OCI-LY1 (cell line): Measurements from ENCODE around the gene CNP.
A peak's percentile ranks its signal among the peaks of the same experiment; 100 is the strongest.

Experiments
- H2AFZ ChIP-seq: fragments of 200-600 bp; sonication (generic), shearing (Covaris generic); 2 replicates; pipeline ENCODE4 v1.6.0; 2014; ENCODE audit warnings: antibody characterized with exemption, mild to moderate bottlenecking, low read length
- H3F3A ChIP-seq: fragments of 200-600 bp; sonication (generic), shearing (Covaris generic); 2 replicates; pipeline ENCODE4 v1.6.0; 2014; ENCODE audit warnings: mild to moderate bottlenecking, antibody characterized with exemption, low read length, moderate library complexity; ENCODE audit not compliant: insufficient read depth
- H3K27ac ChIP-seq: fragments of 200-600 bp; sonication (generic); 2 replicates; pipeline ENCODE4 v1.5.1; 2014; ENCODE audit warnings: low read length, mixed run types, mild to moderate bottlenecking, low read depth; ENCODE audit not compliant: poor library complexity, severe bottlenecking
- H3K27me3 ChIP-seq: fragments of 200-600 bp; sonication (generic); 2 replicates; pipeline ENCODE4 v1.6.0; 2014; ENCODE audit warnings: antibody characterized with exemption, mild to moderate bottlenecking, low read length, moderate library complexity; ENCODE audit not compliant: insufficient read depth
- H3K36me3 ChIP-seq: fragments of 200-600 bp; sonication (generic); 2 replicates; pipeline ENCODE4 v1.6.1; 2014; ENCODE audit warnings: mild to moderate bottlenecking, antibody characterized with exemption, low read length, moderate library complexity, mixed read lengths; ENCODE audit not compliant: insufficient read depth
- H3K4me1 ChIP-seq: fragments of 200-600 bp; sonication (generic); 2 replicates; pipeline ENCODE4 v1.5.1; 2014; ENCODE audit warnings: mild to moderate bottlenecking, low read length, moderate library complexity; ENCODE audit not compliant: insufficient read depth, severe bottlenecking
- H3K4me2 ChIP-seq: fragments of 200-600 bp; sonication (generic), shearing (Covaris generic); 2 replicates; pipeline ENCODE4 v1.6.1; 2014; ENCODE audit warnings: low read length
- H3K4me3 ChIP-seq: fragments of 200-600 bp; sonication (generic); 2 replicates; pipeline ENCODE4 v1.5.1; 2014; ENCODE audit warnings: low read length, low read depth, mild to moderate bottlenecking, mixed read lengths; ENCODE audit not compliant: poor library complexity, severe bottlenecking
- H3K79me2 ChIP-seq: fragments of 200-600 bp; shearing (Covaris generic); 2 replicates; pipeline ENCODE4 v1.6.1; 2016; ENCODE audit warnings: mixed run types, low read length, mixed read lengths; ENCODE audit not compliant: insufficient read depth
- H3K9ac ChIP-seq: fragments of 200-600 bp; sonication (generic), shearing (Covaris generic); 2 replicates; pipeline ENCODE4 v1.6.1; 2014; ENCODE audit warnings: mild to moderate bottlenecking, low read length, mixed read lengths
- H3K9me2 ChIP-seq: fragments of 200-600 bp; sonication (generic), shearing (Covaris generic); 2 replicates; pipeline ENCODE4 v1.6.1; 2014; ENCODE audit warnings: low read depth, mild to moderate bottlenecking, low read length, mixed read lengths
- H3K9me3 ChIP-seq: fragments of 200-600 bp; shearing (Covaris generic); 2 replicates; pipeline ENCODE4 v1.6.1; 2014; ENCODE audit warnings: low read length, mixed read lengths
- H4K20me1 ChIP-seq: fragments of 200-600 bp; sonication (generic), shearing (Covaris generic); 2 replicates; pipeline ENCODE4 v1.6.0; 2016; ENCODE audit warnings: mild to moderate bottlenecking, low read length; ENCODE audit not compliant: insufficient read depth
- EZH2 ChIP-seq: fragments of 200-600 bp; sonication (generic), shearing (Covaris generic); IDR thresholded peaks from 2 replicates; pipeline ENCODE4 v1.8.0; 2017; ENCODE audit warnings: borderline replicate concordance, mixed run types, mild to moderate bottlenecking, antibody characterized with exemption, low read length, moderate library complexity, mixed read lengths
- TF ChIP-seq, protein P1 (sequence below): fragments of 200-600 bp; sonication (generic), shearing (Covaris generic); IDR thresholded peaks from 2 replicates; pipeline ENCODE4 v1.5.1; 2017; ENCODE audit warnings: mild to moderate bottlenecking, antibody characterized with exemption, low read length, moderate library complexity, mixed read lengths

Gene CNP

DNA sequence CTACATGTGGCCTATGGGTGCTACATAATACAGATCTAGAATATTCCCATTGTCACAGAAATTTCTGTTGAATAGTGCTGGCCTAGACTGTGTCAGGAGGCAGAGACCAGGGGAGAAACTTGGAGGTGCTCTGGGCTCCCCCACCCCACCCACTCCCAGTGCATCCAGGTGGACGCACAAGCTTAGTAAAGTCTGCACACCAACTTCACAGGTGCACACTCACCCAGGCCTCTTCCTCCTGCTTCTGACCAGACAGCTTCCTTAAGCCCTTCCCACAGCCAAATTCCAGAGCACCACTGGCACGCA, 7.6 kb upstream of the CNP start:
- H3K4me1 ChIP-seq, result peaks cover 5% of the 10 kb centered on the region
- no peak overlapping the region for H2AFZ ChIP-seq
- H3K27me3 ChIP-seq, result no peaks in the 10 kb centered on the region
- H3K36me3 ChIP-seq, result no peaks in the 10 kb centered on the region
- TF ChIP-seq, protein P1, sequence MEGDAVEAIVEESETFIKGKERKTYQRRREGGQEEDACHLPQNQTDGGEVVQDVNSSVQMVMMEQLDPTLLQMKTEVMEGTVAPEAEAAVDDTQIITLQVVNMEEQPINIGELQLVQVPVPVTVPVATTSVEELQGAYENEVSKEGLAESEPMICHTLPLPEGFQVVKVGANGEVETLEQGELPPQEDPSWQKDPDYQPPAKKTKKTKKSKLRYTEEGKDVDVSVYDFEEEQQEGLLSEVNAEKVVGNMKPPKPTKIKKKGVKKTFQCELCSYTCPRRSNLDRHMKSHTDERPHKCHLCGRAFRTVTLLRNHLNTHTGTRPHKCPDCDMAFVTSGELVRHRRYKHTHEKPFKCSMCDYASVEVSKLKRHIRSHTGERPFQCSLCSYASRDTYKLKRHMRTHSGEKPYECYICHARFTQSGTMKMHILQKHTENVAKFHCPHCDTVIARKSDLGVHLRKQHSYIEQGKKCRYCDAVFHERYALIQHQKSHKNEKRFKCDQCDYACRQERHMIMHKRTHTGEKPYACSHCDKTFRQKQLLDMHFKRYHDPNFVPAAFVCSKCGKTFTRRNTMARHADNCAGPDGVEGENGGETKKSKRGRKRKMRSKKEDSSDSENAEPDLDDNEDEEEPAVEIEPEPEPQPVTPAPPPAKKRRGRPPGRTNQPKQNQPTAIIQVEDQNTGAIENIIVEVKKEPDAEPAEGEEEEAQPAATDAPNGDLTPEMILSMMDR, result no peak
- no peak for TF ChIP-seq EZH2
- H3K9ac ChIP-seq, result no peak overlapping the region
- no peak overlapping the region for H3K4me2 ChIP-seq
- no peak overlapping the region for H3K27ac ChIP-seq
- H4K20me1 ChIP-seq, result no peaks in the 10 kb centered on the region
- no peaks in the 10 kb centered on the region for H3K9me3 ChIP-seq
- no peaks in the 10 kb centered on the region for H3F3A ChIP-seq
- no peak overlapping the region for H3K4me3 ChIP-seq
- H3K9me2 ChIP-seq, result no peaks in the 10 kb centered on the region
- no peaks in the 10 kb centered on the region for H3K79me2 ChIP-seq

DNA sequence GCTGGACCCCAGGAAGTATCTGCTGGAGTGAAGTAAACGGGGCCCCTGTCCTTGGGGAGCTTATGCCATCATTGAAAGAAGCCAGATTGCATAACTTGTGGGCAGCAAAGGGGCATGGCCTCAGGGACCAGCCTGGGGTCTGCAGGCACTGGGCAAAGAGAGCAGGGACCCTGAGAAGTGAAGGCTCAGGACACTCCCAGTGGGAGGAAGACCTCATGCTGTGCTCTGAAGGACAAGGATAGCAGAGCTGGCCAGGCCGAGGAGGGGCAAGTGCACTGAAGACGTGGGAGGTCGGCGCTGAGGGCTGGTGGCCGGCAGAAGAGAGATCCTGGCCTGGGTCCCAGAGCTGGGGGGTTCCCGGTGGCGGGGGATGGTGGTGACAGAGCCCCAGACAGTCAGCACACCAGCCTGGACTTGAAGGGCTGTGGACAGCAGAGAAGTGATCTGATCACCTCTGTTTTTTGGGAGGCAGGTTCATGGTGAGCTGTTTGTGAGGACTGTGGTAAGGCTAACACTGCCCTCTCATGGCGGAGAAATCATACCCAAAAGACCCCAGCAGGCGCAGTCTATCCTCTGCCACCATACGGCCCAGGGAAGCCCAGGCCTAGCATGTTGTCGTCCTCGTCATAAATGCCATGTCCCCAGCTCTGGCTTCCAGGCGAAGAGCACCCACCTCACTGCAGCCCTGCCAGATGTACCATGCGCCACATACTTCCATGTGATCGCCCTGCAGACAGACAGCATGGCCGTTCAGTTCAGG, 7.1 kb upstream of the CNP start:
- Histone ChIP-seq H3K9ac (peak overlapping the region; percentile 29; the same call in 1 of the 2 replicates), H3K9me3 (no peaks in the 10 kb centered on the region), H3K27ac (no peak overlapping the region), H3K79me2 (no peaks in the 10 kb centered on the region), H3K4me2 (peak overlapping the region; percentile 27; the same call in 1 of the 2 replicates), H3F3A (no peaks in the 10 kb centered on the region), H3K4me1 (peaks cover 5% of the 10 kb centered on the region), H3K27me3 (no peaks in the 10 kb centered on the region), H3K4me3 (no peak overlapping the region), H3K36me3 (no peaks in the 10 kb centered on the region), H2AFZ (no peak overlapping the region), H3K9me2 (no peaks in the 10 kb centered on the region), H4K20me1 (no peaks in the 10 kb centered on the region)
- no peak for TF ChIP-seq EZH2
- TF ChIP-seq, protein P1, result peak; percentile 70

DNA sequence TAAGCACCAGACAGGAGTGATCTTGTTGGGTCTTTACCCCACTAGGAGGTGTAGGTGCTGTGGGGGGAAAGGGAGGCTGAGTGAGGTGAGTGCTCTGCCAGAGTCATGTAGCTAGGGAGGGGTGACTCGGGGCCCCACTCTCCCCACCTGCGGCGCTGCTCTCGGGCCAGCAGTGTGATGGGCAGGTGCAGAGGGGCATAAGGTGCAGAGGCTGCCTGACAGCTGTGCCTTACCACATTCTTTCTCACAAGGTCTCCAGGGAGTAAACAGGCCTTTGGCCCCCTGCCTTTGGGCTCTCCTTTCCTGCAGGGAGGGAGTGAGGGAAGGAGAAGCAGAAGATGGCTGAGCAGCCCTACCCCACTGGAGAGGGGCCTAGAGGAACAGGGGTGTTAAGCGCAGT, 4.5 kb upstream of the CNP start:
- no peak overlapping the region for H3K4me3 ChIP-seq
- H3K4me1 ChIP-seq, result peaks cover 13% of the 10 kb centered on the region
- no peaks in the 10 kb centered on the region for H4K20me1 ChIP-seq
- H3K9me3 ChIP-seq, result no peaks in the 10 kb centered on the region
- H3K9me2 ChIP-seq, result no peaks in the 10 kb centered on the region
- H3F3A ChIP-seq, result peaks cover 4% of the 10 kb centered on the region; the same call in 1 of the 2 replicates
- TF ChIP-seq EZH2, result no peak
- TF ChIP-seq, protein P1, result no peak
- no peaks in the 10 kb centered on the region; the same call in 1 of the 2 replicates for H3K27me3 ChIP-seq
- no peak overlapping the region for H3K9ac ChIP-seq
- no peak overlapping the region for H2AFZ ChIP-seq
- no peaks in the 10 kb centered on the region for H3K79me2 ChIP-seq
- no peaks in the 10 kb centered on the region for H3K36me3 ChIP-seq
- no peak overlapping the region for H3K27ac ChIP-seq
- H3K4me2 ChIP-seq, result no peak overlapping the region
